Measurements from ENCODE around the gene CASKIN2.

The CASKIN2 gene

GRCh38 chr17:75518201-75518600, 2.9 kb upstream of the CASKIN2 start:
- DNase-seq: peak in 1 of 2 donors; percentile 15

- DNase-seq: peak; percentile 28 to 39
Observed at GRCh38 chr17:75517297-75517865, 2.0 kb upstream of the CASKIN2 start.

GRCh38 chr17:75516619-75517296, 1.4 kb upstream of the CASKIN2 start:
- peak; percentile 37 to 38 for DNase-seq

- peak; percentile 93 for DNase-seq
Observed at GRCh38 chr17:75516255-75516618, 900 bp upstream of the CASKIN2 start, which contains the start of gene TSEN54. TSS of gene TSEN54 (plus strand) at chr17:75516528. CDS start at chr17:75516561, 33 bp downstream.

GRCh38 chr17:75514919-75515495, 330 bp downstream of the CASKIN2 start:
- DNase-seq: no peak

GRCh38 chr17:75514299-75514918, 928 bp downstream of the CASKIN2 start:
- DNase-seq: no peak

GRCh38 chr17:75513641-75514000, 1.7 kb downstream of the CASKIN2 start:
- no peak for DNase-seq

GRCh38 chr17:75512926-75513640, 2.3 kb downstream of the CASKIN2 start:
- DNase-seq: no peak

- DNase-seq: no peak
Observed at GRCh38 chr17:75511610-75512575, 3.4 kb downstream of the CASKIN2 start.

- DNase-seq: no peak
Observed at GRCh38 chr17:75511270-75511609, 4.1 kb downstream of the CASKIN2 start.

GRCh38 chr17:75509528-75510258, 5.6 kb downstream of the CASKIN2 start:
- no peak for DNase-seq

GRCh38 chr17:75508931-75509361, 6.4 kb downstream of the CASKIN2 start:
- DNase-seq: no peak

GRCh38 chr17:75507733-75508719, 7.3 kb downstream of the CASKIN2 start:
- DNase-seq: no peak

GRCh38 chr17:75506888-75507287, 8.4 kb downstream of the CASKIN2 start:
- no peak for DNase-seq

GRCh38 chr17:75506134-75506533, 9.2 kb downstream of the CASKIN2 start:
- no peak for DNase-seq

- DNase-seq: no peak
Observed at GRCh38 chr17:75505640-75506039, 9.7 kb downstream of the CASKIN2 start.

- no peak for DNase-seq
Observed at GRCh38 chr17:75505152-75505409, 10.3 kb downstream of the CASKIN2 start.

- DNase-seq: peak in 1 of 2 donors; percentile 27
Observed at GRCh38 chr17:75504347-75505151, 10.8 kb downstream of the CASKIN2 start.

GRCh38 chr17:75503976-75504346, 11.4 kb downstream of the CASKIN2 start:
- no peak for DNase-seq

Data from activated CD4-positive, alpha-beta T cell treated with anti-CD3 and anti-CD28 coated beads for 4 hours (primary cell).